PFSK-1 (cell line): ENCODE results near the gene DHRSX.

Experiments used
- FOXP2 ChIP-seq: optimal IDR thresholded peaks from 2 replicates; pipeline ENCODE3; 2011; ENCODE audit warnings: borderline replicate concordance, control low read depth, inconsistent platforms; ENCODE audit not compliant: insufficient read depth; ENCODE audit errors: extremely low read length, extremely low read depth
- POLR2AphosphoS5 ChIP-seq: IDR thresholded peaks from 2 replicates; pipeline ENCODE4 v1.6.1; 2012; ENCODE audit warnings: low read depth, mild to moderate bottlenecking, control low read depth, low read length, moderate library complexity
- REST ChIP-seq, 2 experiments: IDR thresholded peaks; 2 replicates each; pipeline versions ENCODE4 v1.6.1 to v1.8.0; 2011 to 2012; ENCODE audit warnings: low read depth in 2 of 2, low read length in 2 of 2, control low read depth in 1 of 2, inconsistent platforms in 1 of 2, mild to moderate bottlenecking in 1 of 2, moderate library complexity in 1 of 2; ENCODE audit not compliant: insufficient read depth in 1 of 2
- SIN3A ChIP-seq: IDR thresholded peaks from 2 replicates; pipeline ENCODE4 v1.6.1; 2012; ENCODE audit warnings: mild to moderate bottlenecking, low read length, moderate library complexity, borderline replicate concordance; ENCODE audit not compliant: insufficient read depth
- TAF1 ChIP-seq: IDR thresholded peaks from 2 replicates; pipeline ENCODE4 v1.6.1; 2012; ENCODE audit warnings: low read length, control low read depth, borderline replicate concordance; ENCODE audit not compliant: insufficient read depth

- no peak for TF ChIP-seq REST (IDR thresholded peaks at IDR 0.05; ENCODE audit: insufficient read depth in 1 of 2, low read depth in 2 of 2, low read length in 2 of 2)
- TF ChIP-seq POLR2AphosphoS5 = no peak
- no peak for TF ChIP-seq TAF1
- TF ChIP-seq SIN3A = no peak
- TF ChIP-seq FOXP2 = no peak
Observed at GRCh38 chrX:2316534-2316933, 184.2 kb downstream of the DHRSX start.
